B cell (primary cell): ENCODE data around the gene LPCAT4. TPM values are rescaled to one million over a fixed set of nuclear protein-coding genes. Genes with fewer than 3 reads are reported as not detected.
A peak's percentile ranks its signal among the peaks of the same experiment; 100 is the strongest.

Experiments used
- ATAC-seq: fragments of 200-7000 bp; cut with Tn5 transposase; one replicate; pipeline ENCODE4 v1.10.0; 2021; ENCODE audit warnings: low read depth, mild to moderate bottlenecking, moderate number of reproducible peaks, moderate library complexity
- CTCF ChIA-PET: fragments of 350-600 bp; sonication (Branson Sonifier 250); formaldehyde crosslinking; loops from one replicate; lab custom pipeline; 2021; ENCODE audit warnings: antibody characterized with exemption, inconsistent platforms; lab: Charles Lee
- POLR2A ChIA-PET: fragments of 350-600 bp; sonication (Branson Sonifier 250); formaldehyde crosslinking; loops from one replicate; lab custom pipeline; 2021; ENCODE audit warnings: antibody characterized with exemption; lab: Charles Lee
- DNase-seq: peaks from one replicate; pipeline ENCODE4 v3.0.0; 2013
- H2AFZ ChIP-seq: 2 replicates; pipeline ENCODE4 v1.6.1; 2012; ENCODE audit warnings: mild to moderate bottlenecking, low read depth, low read length; ENCODE audit not compliant: insufficient read depth, poor library complexity, severe bottlenecking
- H3K27ac ChIP-seq, 2 donors: 1 replicate in 1 of 2; 2 replicates in 1 of 2; pipeline ENCODE4 v1.5.1; 2012 to 2013; ENCODE audit warnings: low read length in 2 of 2, mild to moderate bottlenecking in 2 of 2, moderate library complexity in 1 of 2
- H3K27me3 ChIP-seq, 4 experiments: fragments of 200-600 bp in 1 of 4; sonication (generic) in 1 of 4; replicated peaks in 1 of 4; 1 replicate in 2 of 4; 2 replicates in 2 of 4; pipeline versions ENCODE4 v1.6.1 to v1.7.0; 2013 to 2016; ENCODE audit warnings: low read length in 3 of 4, mild to moderate bottlenecking in 2 of 4, mixed read lengths in 1 of 4, moderate library complexity in 1 of 4; ENCODE audit not compliant: insufficient read depth in 4 of 4, control insufficient read depth in 3 of 4; ENCODE audit errors: control extremely low read depth in 1 of 4
- H3K36me3 ChIP-seq, 2 experiments: replicated peaks in 1 of 2; 1 replicate in 1 of 2; 2 replicates in 1 of 2; pipeline versions ENCODE4 v1.6.1 to v1.7.1; 2013; ENCODE audit warnings: low read length in 1 of 2; ENCODE audit not compliant: insufficient read depth in 2 of 2, control insufficient read depth in 1 of 2; ENCODE audit errors: control extremely low read depth in 1 of 2, extremely low read depth in 1 of 2
- H3K4me1 ChIP-seq, 2 donors: fragments of 200-600 bp in 1 of 2; sonication (generic) in 1 of 2; 1 replicate in 1 of 2; 2 replicates in 1 of 2; pipeline versions ENCODE4 v1.5.1 to v1.6.1; 2013 to 2017; ENCODE audit warnings: low read length in 2 of 2; ENCODE audit not compliant: control insufficient read depth in 2 of 2, insufficient read depth in 2 of 2
- H3K4me2 ChIP-seq: replicated peaks from 2 replicates; pipeline ENCODE3; 2012; ENCODE audit warnings: mild to moderate bottlenecking, low read depth, low read length; ENCODE audit not compliant: poor library complexity, severe bottlenecking
- H3K4me3 ChIP-seq, 5 experiments: fragments of 200-600 bp in 1 of 5; sonication (generic) in 1 of 5; 1 replicate in 3 of 5; 2 replicates in 2 of 5; pipeline versions ENCODE4 v1.5.1 to v1.7.0; 2011 to 2016; ENCODE audit warnings: low read length in 4 of 5, mild to moderate bottlenecking in 4 of 5, low read depth in 2 of 5, control low read depth in 1 of 5, moderate library complexity in 1 of 5; ENCODE audit not compliant: insufficient read depth in 1 of 5; ENCODE audit errors: control extremely low read depth in 1 of 5, extremely low read depth in 1 of 5
- H3K79me2 ChIP-seq: fragments of 200-600 bp; sonication (generic); one replicate; pipeline ENCODE4 v1.6.0; 2016; ENCODE audit warnings: low read length; ENCODE audit not compliant: control insufficient read depth, insufficient read depth
- H3K9ac ChIP-seq: fragments of 200-600 bp; sonication (generic); 2 replicates; pipeline ENCODE4 v1.6.1; 2017; ENCODE audit warnings: mild to moderate bottlenecking, low read length, moderate library complexity
- H3K9me3 ChIP-seq, 3 donors: one replicate each; pipeline versions ENCODE4 v1.6.1 to v1.7.1; 2013; ENCODE audit warnings: low read length in 2 of 3; ENCODE audit not compliant: control insufficient read depth in 2 of 3, insufficient read depth in 1 of 3; ENCODE audit errors: control extremely low read depth in 1 of 3
- H4K20me1 ChIP-seq: 2 replicates; pipeline ENCODE4 v1.6.0; 2012; ENCODE audit warnings: mild to moderate bottlenecking, low read length; ENCODE audit not compliant: insufficient read depth, control insufficient read depth, poor library complexity, severe bottlenecking
- H3K27ac Mint-ChIP-seq: one replicate; pipeline ENCODE4 v1.8.0; 2021; ENCODE audit warnings: mixed read lengths
- H3K27me3 Mint-ChIP-seq: one replicate; pipeline ENCODE4 v1.8.0; 2021; ENCODE audit warnings: mixed read lengths
- H3K4me1 Mint-ChIP-seq: one replicate; pipeline ENCODE4 v1.8.0; 2021; ENCODE audit warnings: mixed read lengths
- H3K4me3 Mint-ChIP-seq: one replicate; pipeline ENCODE4 v1.8.0; 2021; ENCODE audit warnings: mixed read lengths
- H3K9me3 Mint-ChIP-seq: one replicate; pipeline ENCODE4 v1.8.0; 2022; ENCODE audit warnings: mixed read lengths; ENCODE audit not compliant: insufficient read depth
- CTCF ChIP-seq: fragments of 200-600 bp; IDR thresholded peaks from one replicate; pipeline ENCODE4 v1.8.0; 2022; ENCODE audit warnings: antibody characterized with exemption, mild to moderate bottlenecking
- EZH2 ChIP-seq: IDR thresholded peaks from 2 replicates; pipeline ENCODE4 v1.6.1; 2012; ENCODE audit warnings: borderline replicate concordance, low read depth, mild to moderate bottlenecking, moderate library complexity, low read length; ENCODE audit not compliant: insufficient read depth, poor library complexity, severe bottlenecking
- WGBS: methylation state at CpG from one replicate; pipeline ENCODE4 v1.1.5; 2013; ENCODE audit warnings: missing lambda C conversion rate; ENCODE audit not compliant: insufficient coverage; 5-methylcytosine and 5-hydroxymethylcytosine counted together
- intact Hi-C: fragments of 100-400 bp; cut with micrococcal nuclease; formaldehyde crosslinking; loops from one replicate; pipeline ENCODE4 v1.10.0; 2022
- polyA plus RNA-seq: library from polyadenylated mRNA; depleted of rRNA; stranded (reverse); fragments of >200 nt; gene quantifications from 2 replicates; pipeline ENCODE4 v1.2.3, GENCODE V29; 2012
- total RNA-seq, 2 donors: library from RNA; stranded (reverse); fragments of 120-200 nt in 1 of 2; gene quantifications; 1 replicate in 1 of 2; 2 replicates in 1 of 2; pipeline versions ENCODE4 v1.2.3 to v1.2.4, GENCODE V29; 2013 to 2022

LPCAT4 gene
- total and polyA plus RNA-seq, 2 donors (not counting 1 experiment from before 2014, with no cell fraction given), result 64.2 to 76.3 TPM

- H3K4me1 ChIP-seq, result peaks cover 62 to 63% of the 10 kb centered on the region in 2 donors
- Mint-ChIP-seq H3K4me3 (peak overlapping the region; percentile 40), H3K9me3 (no peaks in the 10 kb centered on the region), H3K27ac (peak overlapping the region; percentile 80), H3K27me3 (no peaks in the 10 kb centered on the region), H3K4me1 (peaks cover 70% of the 10 kb centered on the region)
- no peak overlapping the region for H2AFZ ChIP-seq
- peak overlapping the region; percentile 85 for H3K4me2 ChIP-seq
- intact Hi-C loops, result loop anchor here (10.0 kb wide), 1 partner anchor 652 kb away; the partner anchor contains the start of gene ZNF770
- WGBS, result no CpG with 5 or more reads among the region's 6 CpGs
- no peaks in the 10 kb centered on the region for H3K9me3 ChIP-seq
- peak overlapping the region; percentile 98 for H3K9ac ChIP-seq
- no peak for TF ChIP-seq CTCF
- TF ChIP-seq EZH2, result no peak
- peak overlapping the region in 2 of 5 experiments; percentile 1 to 98 for H3K4me3 ChIP-seq
- no peak for ATAC-seq
- H3K79me2 ChIP-seq, result peaks cover 100% of the 10 kb centered on the region
- ChIA-PET CTCF (interaction anchor here (1.0 to 3.0 kb wide), 4 partner anchors 10 to 91 kb away, joined by 3 to 13 read pairs (median 6); partner anchors contain the start of genes NOP10 and NUTM1), POLR2A (interaction anchor here (1.5 to 2.3 kb wide), 2 partner anchors 10 to 35 kb away, joined by 4 to 7 read pairs; partner anchors contain the start of genes NOP10 and NUTM1)
- H3K36me3 ChIP-seq, result no peaks in the 10 kb centered on the region
- DNase-seq, result no peak
- H3K27ac ChIP-seq, result peak overlapping the region; percentile 87 to 93
- no peaks in the 10 kb centered on the region for H3K27me3 ChIP-seq
- H4K20me1 ChIP-seq, result no peaks in the 10 kb centered on the region
Observed at GRCh38 chr15:34332553-34333120, 34.4 kb downstream of the LPCAT4 start.

GRCh38 chr15:34331809-34332208 is 35.2 kb downstream of the LPCAT4 start:
- ChIA-PET CTCF (interaction anchor here (3.0 kb wide), 1 partner anchor 90 kb away, joined by 13 read pairs; no protein-coding TSS in a partner anchor), POLR2A (interaction anchor here (1.5 kb wide), 1 partner anchor 36 kb away, joined by 4 read pairs; no protein-coding TSS in a partner anchor)
- Mint-ChIP-seq H3K27ac (peak overlapping the region; percentile 80), H3K4me1 (peaks cover 73% of the 10 kb centered on the region), H3K9me3 (no peaks in the 10 kb centered on the region), H3K4me3 (peak overlapping the region; percentile 40), H3K27me3 (no peaks in the 10 kb centered on the region)
- Histone ChIP-seq H3K27me3 (no peaks in the 10 kb centered on the region), H3K9ac (peak overlapping the region; percentile 24), H4K20me1 (no peaks in the 10 kb centered on the region), H3K4me3 (no peak overlapping the region), H2AFZ (no peak overlapping the region), H3K9me3 (no peaks in the 10 kb centered on the region), H3K27ac (peak overlapping the region; percentile 13 to 93), H3K36me3 (no peaks in the 10 kb centered on the region), H3K4me2 (peak overlapping the region; percentile 45), H3K4me1 (peaks cover 67 to 71% of the 10 kb centered on the region in 2 donors), H3K79me2 (peaks cover 100% of the 10 kb centered on the region)
- TF ChIP-seq EZH2, result no peak
- TF ChIP-seq CTCF, result no peak
- no CpG with 5 or more reads among the region's 2 CpGs for WGBS
- DNase-seq (no peak), ATAC-seq (no peak)
- intact Hi-C loops, result loop anchor here (10.0 kb wide), 1 partner anchor 653 kb away; the partner anchor contains the start of gene ZNF770
